ENCODE measurements around the gene HM13.
"Not testable (repeated sequence)": the region's sequence is repeated elsewhere in the genome, so short reads cannot be mapped to it uniquely, and the experiment has no call there.

Gene HM13, protein sequence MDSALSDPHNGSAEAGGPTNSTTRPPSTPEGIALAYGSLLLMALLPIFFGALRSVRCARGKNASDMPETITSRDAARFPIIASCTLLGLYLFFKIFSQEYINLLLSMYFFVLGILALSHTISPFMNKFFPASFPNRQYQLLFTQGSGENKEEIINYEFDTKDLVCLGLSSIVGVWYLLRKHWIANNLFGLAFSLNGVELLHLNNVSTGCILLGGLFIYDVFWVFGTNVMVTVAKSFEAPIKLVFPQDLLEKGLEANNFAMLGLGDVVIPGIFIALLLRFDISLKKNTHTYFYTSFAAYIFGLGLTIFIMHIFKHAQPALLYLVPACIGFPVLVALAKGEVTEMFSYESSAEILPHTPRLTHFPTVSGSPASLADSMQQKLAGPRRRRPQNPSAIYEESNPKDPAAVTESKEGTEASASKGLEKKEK

DNA sequence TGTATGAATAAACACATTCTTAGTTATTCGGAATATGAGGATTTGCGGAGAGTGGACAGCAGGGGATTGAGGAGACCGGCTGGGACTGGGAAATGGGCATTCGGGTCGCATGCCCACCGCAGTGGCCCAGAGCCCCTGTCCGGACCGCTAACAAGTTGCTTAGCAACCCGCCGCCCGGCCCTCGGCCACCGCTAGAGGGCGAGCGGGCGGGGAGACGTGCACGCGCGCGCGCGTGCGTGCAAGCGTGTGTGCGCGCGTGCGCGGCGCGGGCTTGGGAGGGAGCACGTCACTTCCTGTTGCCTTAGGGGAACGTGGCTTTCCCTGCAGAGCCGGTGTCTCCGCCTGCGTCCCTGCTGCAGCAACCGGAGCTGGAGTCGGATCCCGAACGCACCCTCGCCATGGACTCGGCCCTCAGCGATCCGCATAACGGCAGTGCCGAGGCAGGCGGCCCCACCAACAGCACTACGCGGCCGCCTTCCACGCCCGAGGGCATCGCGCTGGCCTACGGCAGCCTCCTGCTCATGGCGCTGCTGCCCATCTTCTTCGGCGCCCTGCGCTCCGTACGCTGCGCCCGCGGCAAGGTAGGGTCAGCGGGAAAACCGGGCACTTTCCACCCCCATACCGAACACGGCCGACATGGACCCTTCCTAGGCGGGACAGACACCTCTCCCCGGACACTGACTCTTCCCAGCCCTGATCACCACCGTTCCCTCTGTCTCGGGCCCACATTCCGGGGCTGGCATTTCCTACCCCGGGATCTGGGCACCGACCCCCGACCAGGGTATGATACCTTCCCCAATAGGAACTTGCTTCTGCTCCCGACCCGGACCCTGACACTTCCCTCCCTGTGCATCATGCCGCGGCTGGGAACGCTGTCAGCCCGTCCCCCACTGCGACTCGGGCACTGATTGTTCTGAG, at the start of gene HM13:
TSS of gene HM13 (plus strand) at position 289 of the 918 bp plus-strand sequence. CDS start at position 399, 110 bp downstream.
- peak; percentile 82 for DNase-seq

DNA sequence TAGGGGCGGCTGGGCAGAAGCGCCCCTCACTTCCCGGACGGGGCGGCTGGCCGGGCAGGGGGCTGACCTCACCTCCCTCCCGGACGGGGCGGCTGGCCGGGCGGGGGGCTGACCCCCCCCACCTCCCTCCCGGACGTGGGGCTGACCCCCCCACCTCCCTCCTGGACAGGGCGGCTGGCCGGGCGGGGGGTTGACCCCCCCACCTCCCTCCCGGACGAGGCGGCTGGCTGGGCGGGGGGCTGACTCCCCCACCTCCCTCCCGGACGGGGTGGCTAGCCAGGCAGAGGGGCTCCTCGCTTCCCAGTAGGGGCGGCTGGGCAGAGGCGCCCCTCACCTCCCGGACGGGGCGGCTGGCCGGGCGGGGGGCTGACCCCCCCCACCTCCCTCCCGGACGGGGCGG, 43.3 kb upstream of the HM13 start:
- DNase-seq: not testable (repeated sequence)

DNA sequence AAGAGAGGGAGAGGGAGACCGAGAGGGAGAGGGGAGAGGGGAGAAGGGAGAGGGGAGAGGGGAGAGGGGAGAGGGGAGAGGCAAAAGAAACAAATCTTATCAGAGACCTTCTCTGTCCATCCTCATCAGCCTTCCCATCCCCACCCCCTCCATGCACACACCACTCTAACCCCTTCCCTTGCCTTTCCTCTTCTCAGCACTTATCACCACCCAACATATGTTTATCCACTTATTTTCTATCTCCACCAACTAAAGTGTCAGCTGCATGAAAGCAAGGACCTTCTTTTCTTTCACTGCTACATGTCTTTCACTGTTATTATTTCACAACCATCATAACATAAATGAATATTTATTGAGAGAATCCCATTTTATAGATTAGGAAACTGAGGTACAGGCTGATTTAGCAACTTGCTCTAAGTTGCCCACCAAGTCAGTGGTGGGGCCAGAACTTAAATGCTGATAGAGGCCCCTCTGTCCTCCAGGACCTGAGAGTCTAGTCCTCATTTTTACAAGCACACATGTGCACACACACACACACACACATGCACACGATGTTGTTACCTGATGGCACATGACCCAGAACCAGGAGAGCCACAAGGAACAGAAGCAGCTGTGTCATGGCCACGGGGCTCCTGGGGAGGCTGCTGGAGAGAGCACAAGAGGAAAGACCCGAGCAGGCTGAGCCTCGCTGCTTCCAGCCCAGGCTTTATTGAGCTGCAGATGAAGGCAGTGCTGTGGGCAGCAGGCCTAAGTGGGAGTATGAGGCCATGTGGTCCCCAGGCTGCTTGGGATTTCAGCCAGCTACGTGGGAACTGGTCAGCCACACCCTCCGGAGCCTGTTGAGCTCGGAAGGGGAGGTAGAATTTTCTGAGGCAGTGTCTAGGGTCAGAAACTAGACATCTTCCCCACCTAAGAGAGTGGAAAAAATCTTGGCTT, 41.6 kb upstream of the HM13 start:
- DNase-seq: no peak

DNA sequence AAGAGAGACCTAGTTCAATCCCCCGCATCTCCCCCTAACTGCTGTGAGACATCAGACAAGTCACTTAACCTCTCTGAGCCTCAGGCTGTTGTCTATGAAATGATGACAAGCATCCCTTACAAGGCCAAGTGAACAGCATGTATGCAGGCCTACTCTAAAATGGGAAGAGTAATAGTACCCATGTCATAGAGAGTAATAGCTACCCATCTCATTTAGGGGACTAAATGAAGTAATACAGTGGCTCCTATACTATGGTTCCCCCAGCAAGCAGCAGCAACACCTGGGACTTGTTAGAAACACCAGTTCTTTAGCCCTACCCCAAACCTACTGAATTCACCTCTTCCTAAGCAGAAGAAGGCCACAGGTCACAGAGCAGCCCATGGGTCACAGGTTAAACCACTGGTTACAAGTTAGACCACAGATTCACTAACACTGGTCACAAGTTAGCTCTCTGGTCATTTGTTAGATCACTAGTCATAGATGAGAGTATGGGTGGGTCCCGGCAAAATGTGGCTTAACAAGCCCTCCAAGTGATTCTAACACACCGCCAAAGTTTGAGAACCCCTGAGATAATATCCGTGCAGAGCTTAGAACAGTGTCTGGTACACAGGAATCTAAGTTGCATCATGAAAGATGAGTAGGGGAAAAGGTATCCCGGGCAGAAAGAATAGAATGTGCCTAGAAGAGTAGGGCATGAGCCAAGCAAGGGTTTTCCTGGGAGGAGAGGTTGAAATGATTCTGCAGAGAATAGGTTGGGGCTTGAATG, 40.7 kb upstream of the HM13 start:
- DNase-seq: no peak

DNA sequence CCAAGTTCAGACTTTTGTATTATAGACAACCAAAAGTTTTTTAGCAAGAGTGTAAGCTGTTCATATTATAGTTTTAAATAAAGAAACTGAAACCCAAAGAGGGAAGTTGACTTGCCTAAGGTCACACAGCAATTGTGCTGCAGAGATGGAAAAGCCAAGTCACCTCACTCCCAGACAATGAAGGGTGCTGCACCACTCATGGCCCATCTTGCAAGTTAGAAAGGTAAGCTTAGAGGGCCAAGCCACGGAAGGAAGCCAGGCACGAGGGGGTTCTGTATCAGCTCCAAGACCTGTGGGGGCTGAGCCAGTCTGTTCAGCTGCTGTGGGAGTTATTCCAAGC, 40.2 kb upstream of the HM13 start:
- no peak for DNase-seq

DNA sequence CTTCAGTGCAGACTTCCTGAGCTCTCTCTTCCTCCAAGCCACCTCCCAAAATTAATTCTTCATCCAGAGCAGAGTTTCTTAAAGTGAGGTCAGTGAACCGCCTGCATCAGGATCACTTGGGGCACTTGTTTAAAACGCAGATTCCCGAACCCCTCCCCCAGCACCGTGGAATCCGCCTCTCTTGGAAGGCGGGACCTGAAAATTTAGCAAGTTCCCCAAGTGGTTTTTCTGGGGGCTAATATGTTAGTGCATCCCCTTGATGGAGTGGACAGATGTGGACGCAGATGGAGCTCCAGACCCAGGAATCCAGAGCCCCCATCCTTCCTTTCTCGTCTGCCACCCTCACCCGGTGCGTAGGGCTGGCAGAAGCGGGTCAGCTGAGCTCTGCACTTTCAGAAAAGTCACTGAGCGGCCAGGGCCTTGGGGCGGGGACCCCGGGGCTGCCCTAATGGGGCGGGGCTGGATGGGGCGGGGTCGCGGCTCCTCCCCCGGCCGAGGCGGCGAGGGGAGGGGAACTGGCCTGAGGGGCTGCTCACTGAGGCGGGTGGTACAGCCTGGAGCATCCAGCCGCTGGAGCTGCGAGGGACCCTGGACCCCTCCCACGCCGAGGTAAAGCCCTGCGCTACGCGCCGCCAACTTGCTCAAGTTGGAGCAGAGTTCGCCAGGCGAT, 39.3 kb upstream of the HM13 start, which contains the start of the genes DEFB124 and REM1:
TSS of gene DEFB124 (minus strand) at position 370 of the 670 bp plus-strand sequence. CDS start 2,114 bp downstream, outside the sequence.
TSS of gene REM1 (plus strand) at position 531 of the 670 bp plus-strand sequence. CDS start 1,158 bp downstream, outside the sequence.
- no peak for DNase-seq

DNA sequence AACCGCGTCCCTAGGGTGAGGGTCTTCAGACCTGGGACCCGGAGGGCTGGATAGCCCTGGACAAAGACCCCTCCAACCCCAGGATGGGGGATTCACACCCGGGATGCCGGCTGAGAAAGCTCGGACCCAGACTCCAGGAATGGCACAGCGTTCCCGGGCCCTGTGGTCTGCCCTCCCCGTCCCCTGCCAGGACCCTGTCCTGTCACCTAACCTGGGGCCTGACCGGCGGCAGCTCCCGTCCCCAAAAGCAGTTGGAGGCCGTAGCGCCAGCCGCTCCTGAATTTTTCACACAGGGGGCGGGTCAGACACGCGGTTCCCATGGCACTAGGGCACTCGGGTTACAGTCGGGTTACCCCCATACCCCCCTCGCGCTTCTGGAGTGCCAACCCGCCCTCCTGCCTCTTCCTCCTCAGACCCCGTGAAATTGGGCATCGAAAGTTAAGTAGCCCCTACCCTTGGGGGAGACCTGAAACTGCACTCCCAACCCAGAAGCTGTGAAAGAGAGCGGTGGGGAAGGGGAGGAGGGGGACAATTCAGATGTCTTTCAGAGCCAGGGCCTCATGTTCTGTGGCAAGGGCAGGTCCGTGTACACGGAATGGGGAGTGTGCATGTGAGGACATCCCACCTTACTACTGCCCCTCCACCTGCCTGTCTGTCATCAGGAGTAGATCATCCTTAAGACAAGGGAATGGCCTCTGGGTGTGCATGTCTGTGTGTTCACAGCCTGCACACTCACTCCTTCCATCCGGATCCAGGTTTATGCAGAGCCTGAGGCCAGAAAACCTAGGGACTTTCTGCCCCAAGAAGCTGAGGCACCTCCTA, 38.6 kb upstream of the HM13 start:
- no peak for DNase-seq

DNA sequence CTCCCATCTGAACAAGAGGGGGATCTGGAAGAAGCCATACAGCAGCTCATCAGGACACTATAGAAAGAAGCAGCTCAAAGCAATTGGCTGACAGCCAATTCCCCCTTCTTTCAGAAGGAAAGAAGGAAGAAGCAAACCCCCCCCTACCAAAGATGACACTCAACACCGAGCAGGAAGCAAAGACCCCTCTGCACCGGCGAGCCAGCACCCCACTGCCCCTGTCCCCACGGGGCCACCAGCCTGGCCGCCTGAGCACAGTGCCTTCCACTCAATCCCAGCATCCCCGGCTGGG, 38.0 kb upstream of the HM13 start:
- DNase-seq: no peak

DNA sequence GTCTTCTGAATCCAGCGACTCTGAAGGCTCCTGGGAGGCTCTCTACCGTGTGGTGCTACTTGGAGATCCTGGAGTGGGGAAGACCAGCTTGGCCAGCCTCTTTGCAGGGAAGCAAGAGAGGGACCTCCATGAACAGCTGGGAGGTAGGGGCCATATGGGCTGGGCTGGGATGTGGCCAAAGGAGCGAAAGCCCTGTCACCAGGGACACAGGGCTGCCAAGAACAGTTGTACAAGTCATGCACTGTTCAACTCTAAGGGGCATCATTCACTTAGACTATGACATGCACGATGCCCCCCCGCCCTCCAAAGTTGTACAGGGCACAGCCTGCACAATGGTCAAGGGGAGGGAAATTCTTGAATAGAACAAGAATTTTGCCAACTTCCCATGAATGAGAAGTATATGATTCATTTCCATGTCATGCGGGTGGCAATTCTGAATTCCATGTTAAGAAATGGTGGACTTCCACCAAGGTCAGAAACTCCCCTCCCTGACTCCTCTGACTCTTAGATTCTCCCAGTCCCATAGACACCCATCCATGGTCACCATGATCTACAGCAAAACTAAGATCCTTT, 37.5 kb upstream of the HM13 start:
- DNase-seq: no peak

DNA sequence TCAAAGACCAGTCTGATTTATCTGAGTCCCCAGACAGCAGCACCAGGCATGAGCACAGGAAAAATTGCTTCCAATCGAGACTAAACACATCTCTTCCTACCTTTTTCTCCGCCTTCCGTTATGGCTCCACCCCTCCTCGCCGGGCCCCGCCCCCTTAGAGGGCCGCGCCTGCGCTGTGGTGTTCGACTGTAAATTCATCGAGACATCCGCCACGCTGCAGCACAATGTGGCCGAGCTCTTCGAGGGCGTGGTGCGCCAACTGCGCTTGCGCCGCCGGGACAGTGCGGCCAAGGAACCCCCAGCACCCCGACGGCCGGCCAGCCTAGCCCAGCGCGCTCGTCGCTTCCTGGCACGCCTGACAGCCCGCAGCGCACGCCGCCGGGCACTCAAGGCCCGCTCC, 30.2 kb upstream of the HM13 start:
- DNase-seq: no peak

DNA sequence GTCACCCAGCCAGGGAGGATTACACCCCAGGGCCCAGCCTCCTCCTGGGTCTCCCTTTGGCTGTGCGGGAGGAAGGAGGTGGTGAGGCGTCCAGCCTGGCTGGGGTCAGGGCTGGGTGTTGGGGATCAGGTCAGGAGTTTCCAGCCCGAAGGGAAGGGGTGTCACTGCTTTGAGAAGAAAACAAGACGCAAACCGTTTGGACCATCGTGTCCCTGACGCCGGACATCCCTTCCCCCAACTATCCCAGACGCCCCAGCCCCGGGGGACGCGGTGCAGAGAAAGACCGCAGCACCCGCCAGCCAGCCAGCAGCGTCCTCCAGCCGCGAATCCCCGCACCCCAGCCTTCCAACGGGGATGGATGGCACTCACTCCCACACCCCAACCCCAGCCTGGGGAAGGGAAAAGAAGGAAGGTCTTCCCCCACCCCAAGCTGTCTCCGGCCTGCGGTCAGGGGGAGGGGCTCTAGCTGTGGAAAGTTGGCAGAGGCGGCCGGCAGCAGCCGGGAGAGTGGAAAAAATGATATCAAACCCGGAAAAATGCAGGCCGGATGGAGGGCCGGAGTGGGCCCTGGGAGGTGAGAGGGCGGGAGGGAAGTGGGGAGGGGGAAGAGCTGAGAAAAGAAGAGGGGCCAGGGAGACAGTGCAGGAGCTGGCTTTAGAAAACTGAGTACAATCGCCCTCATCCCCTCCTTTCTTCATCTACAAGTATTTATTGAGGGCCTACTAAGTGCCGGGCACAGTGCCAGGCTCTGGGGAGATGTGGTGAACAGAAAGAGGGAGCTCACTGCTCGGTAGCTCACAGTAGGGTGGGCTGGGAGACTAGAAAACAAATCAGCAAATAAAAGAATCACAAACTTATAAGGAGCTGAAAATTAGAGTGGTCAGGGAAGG, 28.5 kb upstream of the HM13 start:
- no peak for DNase-seq

DNA sequence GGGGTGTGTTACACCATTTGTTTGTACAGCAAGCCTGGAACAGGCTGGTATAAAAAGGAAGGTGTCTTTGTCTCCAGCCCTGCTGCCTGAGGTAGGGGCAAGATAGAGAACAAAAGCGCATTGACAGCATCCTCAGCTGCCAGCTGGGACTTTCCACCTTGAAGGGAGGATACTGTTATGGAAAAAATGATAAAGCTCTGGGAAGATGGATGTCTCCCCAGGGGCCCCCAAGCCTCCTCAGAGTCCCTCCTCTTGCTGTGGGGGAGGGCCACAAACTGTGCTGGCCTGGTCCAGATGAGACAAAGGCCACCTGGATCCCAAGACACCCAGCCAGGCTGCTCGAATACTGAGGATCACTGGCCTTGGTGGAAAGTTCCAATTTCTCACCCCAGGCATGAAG, 26.1 kb upstream of the HM13 start:
- DNase-seq: peak; percentile 59

DNA sequence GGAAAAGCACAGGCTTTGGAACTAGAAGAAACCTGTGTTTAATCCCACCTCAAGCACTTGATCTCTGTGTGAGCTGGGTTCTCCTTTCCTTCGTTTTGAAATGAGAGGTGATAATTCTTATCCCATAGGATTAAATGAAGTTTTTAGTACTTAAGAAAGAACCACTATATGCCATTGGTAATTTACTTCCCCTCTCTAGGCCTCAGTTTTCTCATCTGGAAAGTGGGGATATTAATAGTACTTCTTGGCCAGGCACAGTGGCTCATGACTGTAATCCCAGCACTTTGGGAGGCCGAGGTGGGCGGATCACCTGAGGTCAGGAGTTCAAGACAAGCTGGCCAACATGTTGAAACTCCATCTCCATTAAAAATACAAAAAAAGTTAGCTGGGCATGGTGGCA, 25.1 kb upstream of the HM13 start:
- DNase-seq: no peak

DNA sequence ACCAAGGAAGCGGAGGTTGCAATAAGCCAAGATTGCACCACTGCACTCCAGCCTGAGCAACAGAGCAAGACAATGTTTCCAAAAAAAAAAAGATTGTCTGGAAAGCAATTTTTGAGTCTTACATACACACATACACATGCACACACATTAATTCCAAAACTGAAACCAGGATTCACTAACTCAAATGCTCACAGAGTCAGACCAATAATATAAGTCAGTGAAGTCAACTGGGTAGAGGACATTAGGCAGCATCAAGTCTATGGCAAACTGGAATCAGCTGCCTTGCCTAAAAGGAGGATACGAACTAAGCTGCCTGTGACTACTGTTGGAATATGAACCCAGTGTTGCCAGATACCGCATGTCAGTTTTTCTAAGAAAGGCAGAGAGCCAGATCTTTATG, 23.5 kb upstream of the HM13 start:
- no peak for DNase-seq

DNA sequence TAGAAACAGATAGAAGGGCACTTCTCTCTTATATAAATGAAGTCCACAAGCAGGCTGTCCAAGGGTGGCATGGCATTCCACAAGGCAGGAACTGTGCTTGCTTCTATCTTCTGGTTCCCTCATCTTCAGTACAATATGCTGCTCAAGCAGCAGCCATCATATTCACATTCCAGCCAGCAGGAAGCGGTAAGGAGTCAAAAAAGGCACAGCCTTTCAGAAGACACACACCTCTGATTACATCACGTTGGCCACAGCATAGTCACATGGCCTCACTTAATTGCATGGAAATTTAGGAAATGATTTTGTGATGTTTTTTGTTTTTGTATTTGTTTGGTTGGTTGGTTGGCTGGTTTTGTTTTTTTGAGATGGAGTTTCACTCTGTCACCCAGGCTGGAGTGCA, 20.1 kb upstream of the HM13 start:
- no peak for DNase-seq

DNA sequence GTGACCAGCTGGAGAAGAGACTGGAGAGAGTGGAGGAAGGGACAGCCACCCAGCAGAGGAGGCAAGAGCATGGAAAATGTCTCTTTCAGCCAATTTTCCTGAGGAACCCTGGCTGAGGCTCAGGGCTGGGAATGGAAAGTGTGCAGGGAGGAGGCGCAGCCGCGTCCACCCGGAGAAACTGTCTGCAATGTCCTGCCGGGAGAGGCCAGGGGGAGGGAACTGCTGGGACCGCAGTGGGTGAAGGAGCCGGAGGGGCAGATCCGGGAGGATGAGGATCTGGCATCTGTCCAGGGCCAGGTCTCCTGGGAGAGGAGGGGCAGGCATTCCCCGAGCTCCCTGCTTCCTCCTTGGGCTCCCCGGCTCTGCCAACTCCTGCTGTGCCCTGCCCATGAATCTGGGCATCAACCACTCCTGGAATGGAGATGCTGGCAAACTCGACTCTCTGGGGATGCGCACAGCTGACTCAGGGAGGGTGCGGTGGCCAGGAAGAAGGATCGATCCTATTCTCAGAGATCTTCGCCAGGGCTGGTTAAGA, 17.4 kb upstream of the HM13 start:
- no peak for DNase-seq

DNA sequence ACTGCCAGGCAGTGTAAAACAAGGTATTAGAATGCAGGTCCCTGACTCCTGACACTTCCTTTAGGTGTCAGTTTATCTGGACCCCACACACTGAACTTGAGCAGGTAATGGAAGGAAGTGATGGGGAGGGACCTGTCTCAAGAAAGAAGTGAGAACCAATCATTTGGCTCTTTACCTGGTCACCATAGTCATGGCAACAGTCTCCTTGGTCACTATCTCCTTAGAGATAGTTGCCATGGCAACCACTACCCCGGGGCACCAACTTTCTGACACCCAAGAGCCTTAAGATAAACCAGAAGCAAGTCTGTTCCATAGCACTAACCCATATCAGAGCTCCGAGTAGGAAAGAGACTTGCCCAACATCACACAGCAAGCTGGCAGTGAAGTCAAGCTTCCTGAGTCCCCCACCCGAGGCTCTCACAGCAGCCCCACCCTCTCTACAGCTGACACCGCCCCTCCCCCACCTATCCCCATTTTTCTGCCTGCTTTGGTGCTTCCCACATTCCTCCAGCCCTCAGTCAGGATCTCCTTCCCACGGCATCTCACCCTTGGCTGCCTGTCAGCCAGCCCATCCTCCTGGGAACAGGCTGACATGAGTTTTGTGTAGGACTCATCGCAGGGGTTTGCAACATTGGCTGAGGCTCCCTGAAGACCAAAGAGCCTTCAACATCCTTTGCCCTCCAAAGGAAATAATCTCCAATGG, 16.3 kb upstream of the HM13 start:
- DNase-seq: no peak

DNA sequence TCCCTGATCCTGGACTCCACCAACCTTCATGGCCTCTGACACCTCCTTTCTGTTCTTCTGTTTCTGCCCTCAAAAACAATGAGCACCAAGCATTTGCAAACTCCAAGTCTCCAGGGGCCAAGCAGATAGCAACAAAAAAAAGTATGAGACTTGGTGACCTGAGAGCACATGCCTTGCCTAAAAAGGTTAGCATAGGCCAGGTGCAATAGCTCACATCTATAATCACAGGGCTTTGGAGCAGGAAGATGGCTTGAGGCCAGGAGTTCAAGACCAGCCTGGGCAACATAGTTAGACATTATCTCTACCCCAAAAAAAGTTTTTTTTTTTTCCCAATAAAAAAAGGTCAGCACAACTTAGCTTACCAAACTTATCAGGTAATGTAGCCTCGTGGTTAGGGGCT, 13.7 kb upstream of the HM13 start:
- no peak for DNase-seq
